GM21390 (cell line): ENCODE results near the gene DPT.

Source experiments
- ATAC-seq: cut with Tn5 transposase; IDR thresholded peaks from one replicate; pipeline ENCODE4 v1.9.1; 2021; ENCODE audit not compliant: unreplicated experiment

DPT gene

DNA sequence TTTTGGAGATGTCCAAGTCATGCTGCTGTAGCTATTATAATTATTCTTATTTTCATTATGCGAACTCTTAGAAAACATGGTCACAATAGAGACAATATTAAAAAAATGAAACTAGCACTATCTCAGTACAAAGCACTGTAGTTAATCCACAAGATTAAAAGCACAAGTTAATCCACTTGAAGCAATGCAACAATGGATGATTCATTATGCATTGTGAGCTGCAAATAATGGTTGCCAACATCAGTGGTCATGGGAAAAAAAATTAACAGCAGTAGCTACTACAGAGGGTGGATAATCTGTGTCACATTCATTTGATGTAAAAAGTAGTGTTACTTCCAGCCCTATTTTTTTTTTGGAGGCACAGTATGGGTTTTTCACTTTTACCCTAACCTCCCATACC lies 56.7 kb downstream of the DPT start:
- no peak for ATAC-seq

- ATAC-seq, result no peak
Measured at GRCh38 chr1:168671782-168672181, 57.2 kb downstream of the DPT start.

GRCh38 chr1:168665975-168666374 lies 63.0 kb downstream of the DPT start:
- no peak for ATAC-seq

DNA sequence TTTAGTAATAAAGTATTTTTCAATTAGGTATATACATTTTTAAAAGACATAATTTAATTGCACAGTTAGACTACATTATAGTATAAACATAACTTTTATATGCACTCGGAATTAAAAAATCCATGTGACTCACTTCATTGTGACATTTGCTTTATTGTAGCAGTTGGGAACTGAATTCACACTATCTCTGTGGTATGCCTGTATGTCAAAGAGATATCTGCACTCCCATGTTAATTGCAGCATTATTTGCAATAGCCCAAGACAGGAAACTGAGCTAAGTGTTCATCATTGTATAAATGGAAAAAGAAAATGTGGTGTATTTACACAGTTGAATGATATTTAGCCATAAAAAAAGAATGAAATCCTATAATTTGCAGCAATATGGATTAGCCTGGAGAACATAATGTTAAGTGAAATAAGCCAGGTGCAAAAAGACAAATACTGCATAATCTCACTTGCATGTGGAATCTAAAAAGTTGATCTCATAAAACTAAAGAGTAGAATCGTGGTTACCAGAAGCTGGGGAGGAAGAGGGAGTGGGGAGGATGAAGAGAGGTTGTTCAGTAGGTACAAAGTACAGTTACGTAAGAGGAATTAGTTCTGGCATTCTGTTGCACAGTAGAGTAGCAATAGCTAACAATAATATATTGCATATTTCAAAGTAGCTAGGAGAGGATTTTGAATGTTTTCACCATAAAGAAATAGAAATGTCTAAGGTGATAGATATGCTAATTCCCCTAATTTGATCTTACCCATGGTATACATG lies 64.8 kb downstream of the DPT start:
- no peak for ATAC-seq

DNA sequence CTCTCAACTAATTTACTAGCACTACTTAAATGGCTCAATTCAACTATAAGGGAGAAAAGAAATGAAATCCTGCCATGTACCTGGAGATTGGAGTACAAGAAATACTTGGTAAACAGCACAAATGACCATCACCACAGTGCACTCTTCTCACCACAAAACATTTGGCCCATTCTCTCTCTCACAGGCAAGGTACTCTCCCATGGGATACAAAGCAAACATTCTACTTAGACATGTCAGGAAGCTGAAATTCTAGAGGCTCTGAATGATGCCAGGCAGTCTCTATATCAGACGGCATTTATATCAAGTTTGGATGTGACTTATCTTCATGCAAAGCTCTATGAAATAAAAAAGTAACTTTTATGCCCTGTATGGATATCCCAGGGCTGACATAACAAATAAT lies 72.5 kb downstream of the DPT start:
- no peak for ATAC-seq

GRCh38 chr1:168654198-168654915 lies 74.6 kb downstream of the DPT start:
- no peak for ATAC-seq

- ATAC-seq, result no peak
Measured at GRCh38 chr1:168653567-168653966, 75.4 kb downstream of the DPT start.

- ATAC-seq, result no peak
Measured at GRCh38 chr1:168645721-168646120, 83.3 kb downstream of the DPT start.
